Osteocyte (in vitro differentiated cells): ENCODE results near the gene DRD4. TPM values are rescaled to one million over a fixed set of nuclear protein-coding genes. Genes with fewer than 3 reads are reported as not detected.
A peak's percentile ranks its signal among the peaks of the same experiment; 100 is the strongest.

Source experiments
- DNase-seq: peaks from one replicate; pipeline ENCODE4 v3.0.0; 2021; ENCODE audit warnings: mixed read lengths; ENCODE audit not compliant: unreplicated experiment; ENCODE audit errors: extremely low spot score
- H3K27ac Mint-ChIP-seq: one replicate; pipeline ENCODE4 v1.8.0; 2021; ENCODE audit warnings: mild to moderate bottlenecking, mixed read lengths; ENCODE audit not compliant: unreplicated experiment
- H3K27me3 Mint-ChIP-seq: one replicate; pipeline ENCODE4 v1.8.0; 2021; ENCODE audit warnings: mixed read lengths; ENCODE audit not compliant: unreplicated experiment
- H3K36me3 Mint-ChIP-seq: one replicate; pipeline ENCODE4 v1.8.0; 2021; ENCODE audit warnings: mixed read lengths; ENCODE audit not compliant: unreplicated experiment
- H3K4me1 Mint-ChIP-seq: one replicate; pipeline ENCODE4 v1.8.0; 2021; ENCODE audit warnings: mixed read lengths; ENCODE audit not compliant: unreplicated experiment
- H3K4me3 Mint-ChIP-seq: one replicate; pipeline ENCODE4 v1.8.0; 2021; ENCODE audit warnings: mild to moderate bottlenecking, moderate library complexity, mixed read lengths; ENCODE audit not compliant: unreplicated experiment
- H3K9me3 Mint-ChIP-seq: one replicate; pipeline ENCODE4 v1.8.0; 2021; ENCODE audit warnings: mixed read lengths; ENCODE audit not compliant: unreplicated experiment
- CTCF ChIP-seq: fragments of 200-600 bp; sonication (generic); IDR thresholded peaks from 2 replicates; pipeline ENCODE4 v1.5.0; 2021; ENCODE audit warnings: antibody characterized with exemption, mild to moderate bottlenecking, moderate library complexity
- total RNA-seq: library from RNA; stranded (reverse); gene quantifications from 2 replicates; pipeline ENCODE4 v1.2.1, GENCODE V29; 2021

DRD4 gene
- total RNA-seq, 1 donor from 2014 or later, result 1.7 TPM

GRCh38 chr11:678297-678696 lies 41.2 kb downstream of the DRD4 start:
- no peaks in the 10 kb centered on the region for H3K9me3 Mint-ChIP-seq
- TF ChIP-seq CTCF, result no peak
- H3K27me3 Mint-ChIP-seq, result no peaks in the 10 kb centered on the region
- DNase-seq, result no peak
- no peak overlapping the region for H3K4me3 Mint-ChIP-seq
- no peaks in the 10 kb centered on the region for H3K4me1 Mint-ChIP-seq
- H3K27ac Mint-ChIP-seq, result no peak overlapping the region
- H3K36me3 Mint-ChIP-seq, result peaks cover 51% of the 10 kb centered on the region

GRCh38 chr11:679271-680207 lies 42.5 kb downstream of the DRD4 start:
- no peak for TF ChIP-seq CTCF
- Mint-ChIP-seq H3K36me3 (peaks cover 57% of the 10 kb centered on the region), H3K27ac (no peak overlapping the region), H3K4me1 (no peaks in the 10 kb centered on the region), H3K4me3 (no peak overlapping the region), H3K27me3 (no peaks in the 10 kb centered on the region), H3K9me3 (no peaks in the 10 kb centered on the region)
- no peak for DNase-seq

- TF ChIP-seq CTCF, result no peak
- DNase-seq, result no peak
- Mint-ChIP-seq H3K27ac (no peak overlapping the region), H3K4me1 (no peaks in the 10 kb centered on the region), H3K27me3 (no peaks in the 10 kb centered on the region), H3K36me3 (peaks cover 60% of the 10 kb centered on the region), H3K9me3 (no peaks in the 10 kb centered on the region), H3K4me3 (no peak overlapping the region)
Measured at GRCh38 chr11:680476-680875, 43.4 kb downstream of the DRD4 start.

- no peak for DNase-seq
- Mint-ChIP-seq H3K4me3 (no peak overlapping the region), H3K27me3 (no peaks in the 10 kb centered on the region), H3K36me3 (peaks cover 60% of the 10 kb centered on the region), H3K4me1 (no peaks in the 10 kb centered on the region), H3K27ac (no peak overlapping the region), H3K9me3 (no peaks in the 10 kb centered on the region)
- TF ChIP-seq CTCF, result no peak
Measured at GRCh38 chr11:680970-681369, 43.9 kb downstream of the DRD4 start.

- Mint-ChIP-seq H3K27me3 (no peaks in the 10 kb centered on the region), H3K9me3 (no peaks in the 10 kb centered on the region), H3K4me1 (peaks cover 27% of the 10 kb centered on the region), H3K27ac (peak overlapping the region; percentile 12), H3K4me3 (no peak overlapping the region), H3K36me3 (peaks cover 49% of the 10 kb centered on the region)
- TF ChIP-seq CTCF, result no peak
- no peak for DNase-seq
Measured at GRCh38 chr11:686451-687243, 49.6 kb downstream of the DRD4 start.
